ENCODE measurements around the gene ACSL3.

- TF ChIP-seq EP300 (IDR thresholded peaks at IDR 0.05) = no peak
- TF ChIP-seq CTCF (IDR thresholded peaks at IDR 0.05) = no peak
Observed at GRCh38 chr2:222973237-222973636, 112.4 kb downstream of the ACSL3 start.
